ENCODE results near the gene THBS1. TPM values are rescaled to one million over a fixed set of nuclear protein-coding genes. Genes with fewer than 3 reads are reported as not detected.

THBS1 gene
- polyA plus RNA-seq, 12 donors: 36.7 to 187 (median 66.9) TPM

GRCh38 chr15:39588531-39589192, 7.8 kb downstream of the THBS1 start:
- no peak for DNase-seq

DNA sequence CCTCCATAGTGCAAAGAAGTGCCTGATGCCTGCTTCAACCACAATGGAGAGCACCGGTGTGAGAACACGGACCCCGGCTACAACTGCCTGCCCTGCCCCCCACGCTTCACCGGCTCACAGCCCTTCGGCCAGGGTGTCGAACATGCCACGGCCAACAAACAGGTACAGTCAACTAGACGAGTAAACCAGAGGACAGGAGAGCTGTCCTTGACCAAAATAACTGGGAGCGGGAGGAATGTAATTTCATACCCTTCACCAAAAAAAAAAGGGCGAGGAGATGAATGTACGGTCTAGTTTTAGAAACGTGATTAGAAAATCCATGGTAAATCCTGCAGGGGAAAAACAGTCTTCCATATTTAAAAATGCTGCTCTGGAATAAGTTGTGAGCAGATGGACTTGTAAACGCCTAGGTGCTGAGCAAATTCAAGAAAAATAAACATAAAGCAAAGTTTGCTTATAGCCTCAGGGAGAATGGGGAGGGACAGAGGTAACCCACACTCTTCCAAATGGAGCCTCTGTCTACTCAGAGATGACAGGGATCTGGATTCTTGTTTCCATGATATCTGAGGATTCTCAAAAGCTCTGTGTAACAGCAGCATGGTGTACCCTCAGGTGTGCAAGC, 8.4 kb downstream of the THBS1 start:
- DNase-seq: no peak

GRCh38 chr15:39589815-39590644, 9.2 kb downstream of the THBS1 start:
- no peak for DNase-seq

GRCh38 chr15:39591141-39591895, 10.4 kb downstream of the THBS1 start:
- no peak for DNase-seq

DNA sequence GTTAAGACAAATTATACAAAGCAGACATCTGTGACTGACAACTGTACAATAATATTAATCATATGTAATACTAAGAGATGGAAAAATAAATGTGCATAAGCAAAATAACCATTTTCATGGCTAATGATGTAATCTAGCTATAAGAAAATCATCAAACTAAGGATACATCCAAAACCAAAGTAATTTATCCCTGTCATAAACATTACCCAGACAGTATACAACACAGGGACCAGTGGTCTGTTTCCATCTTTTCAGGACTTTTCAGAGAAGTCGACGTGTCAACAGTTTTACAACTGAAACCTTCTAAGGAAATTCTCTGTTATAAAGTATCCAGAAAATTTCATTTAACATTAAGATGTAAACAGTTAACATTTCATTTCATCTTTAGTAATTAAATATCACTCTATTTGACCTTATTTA, 11.0 kb downstream of the THBS1 start:
- no peak for DNase-seq

- DNase-seq: no peak
These were observed 11.6 kb downstream of the THBS1 start for GRCh38 chr15:39592500-39592899.

GRCh38 chr15:39593071-39593655, 12.3 kb downstream of the THBS1 start:
- DNase-seq: no peak

DNA sequence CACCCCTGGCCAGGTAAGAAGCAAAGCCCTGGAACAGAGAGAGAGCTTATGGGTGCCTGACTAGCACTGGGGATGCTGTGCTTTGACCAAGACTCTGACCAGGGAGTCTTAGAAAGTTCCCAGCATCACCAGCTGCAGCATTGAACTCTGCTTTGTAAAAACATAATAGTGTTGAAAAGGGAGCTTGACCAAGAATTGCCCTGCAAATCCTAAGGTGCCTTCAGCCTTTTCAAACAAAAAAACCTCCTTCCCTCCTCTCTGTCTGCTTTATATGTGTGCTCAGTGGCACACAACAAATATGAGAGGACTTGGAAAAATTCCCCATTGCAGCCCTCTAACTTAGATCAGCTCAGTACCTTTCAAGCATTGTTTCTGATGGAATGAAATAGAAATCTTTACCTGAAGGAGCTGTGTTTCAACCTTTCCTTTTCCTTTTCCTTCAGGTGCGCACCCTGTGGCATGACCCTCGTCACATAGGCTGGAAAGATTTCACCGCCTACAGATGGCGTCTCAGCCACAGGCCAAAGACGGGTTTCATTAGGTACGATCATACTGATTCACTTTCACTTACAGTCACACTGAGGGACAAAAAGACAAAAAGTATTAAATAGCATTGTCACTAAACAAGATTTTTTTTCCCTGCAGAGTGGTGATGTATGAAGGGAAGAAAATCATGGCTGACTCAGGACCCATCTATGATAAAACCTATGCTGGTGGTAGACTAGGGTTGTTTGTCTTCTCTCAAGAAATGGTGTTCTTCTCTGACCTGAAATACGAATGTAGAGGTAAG, 13.0 kb downstream of the THBS1 start:
- no peak for DNase-seq

DNA sequence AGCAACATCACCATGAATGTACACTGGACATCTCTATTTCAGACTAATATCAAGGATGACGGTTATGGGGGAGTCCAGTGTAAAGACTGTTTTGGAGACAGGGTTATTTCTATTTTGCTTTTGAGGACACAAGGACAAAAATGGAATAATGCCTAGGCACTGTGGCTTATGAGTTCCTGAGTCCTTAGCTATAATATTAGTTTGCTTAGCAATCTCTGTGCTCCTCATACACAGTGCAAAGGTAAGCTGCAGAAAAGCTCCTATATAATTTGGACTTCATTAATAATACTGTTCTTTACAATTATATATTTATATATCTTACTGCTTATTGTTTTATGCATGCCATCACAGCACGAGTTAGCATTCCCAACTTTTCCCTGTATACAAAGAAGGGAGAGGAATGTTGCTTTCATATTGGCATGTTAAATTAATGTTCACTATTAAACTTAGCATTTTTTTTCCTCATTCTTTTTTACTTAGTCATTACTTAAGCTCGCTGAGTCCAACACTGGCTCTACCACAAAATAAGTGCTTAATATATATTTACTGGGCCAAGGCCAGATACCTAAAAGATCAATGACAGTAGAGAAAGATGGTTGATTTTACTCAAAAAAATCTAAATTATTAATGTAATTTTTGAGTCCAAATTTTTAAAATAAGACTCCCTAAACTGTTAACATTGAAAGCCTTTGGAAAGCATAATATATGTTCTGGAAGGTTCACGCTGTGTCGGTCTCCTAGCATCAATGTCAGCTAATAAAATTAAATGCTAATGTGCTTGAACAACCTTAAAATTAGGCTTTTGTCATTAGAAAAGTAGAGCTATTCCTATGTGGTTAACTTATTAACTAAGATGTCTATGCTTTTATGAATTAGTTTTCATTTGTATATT, 13.8 kb downstream of the THBS1 start:
- no peak for DNase-seq

- DNase-seq: no peak
These were observed 14.7 kb downstream of the THBS1 start for GRCh38 chr15:39595338-39596221.

GRCh38 chr15:39596358-39597051, 15.6 kb downstream of the THBS1 start:
- no peak for DNase-seq

DNA sequence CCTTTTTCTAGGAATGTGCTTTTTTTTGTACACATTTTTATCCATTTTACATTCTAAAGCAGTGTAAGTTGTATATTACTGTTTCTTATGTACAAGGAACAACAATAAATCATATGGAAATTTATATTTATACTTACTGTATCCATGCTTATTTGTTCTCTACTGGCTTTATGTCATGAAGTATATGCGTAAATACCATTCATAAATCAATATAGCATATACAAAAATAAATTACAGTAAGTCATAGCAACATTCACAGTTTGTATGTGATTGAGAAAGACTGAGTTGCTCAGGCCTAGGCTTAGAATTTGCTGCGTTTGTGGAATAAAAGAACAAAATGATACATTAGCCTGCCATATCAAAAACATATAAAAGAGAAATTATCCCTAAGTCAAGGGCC, 16.5 kb downstream of the THBS1 start:
- no peak for DNase-seq

- DNase-seq: no peak
These were observed 16.9 kb downstream of the THBS1 start for GRCh38 chr15:39597751-39598185.

GRCh38 chr15:39598186-39598850, 17.4 kb downstream of the THBS1 start:
- no peak for DNase-seq

GRCh38 chr15:39598958-39599845, 18.3 kb downstream of the THBS1 start:
- no peak for DNase-seq

GRCh38 chr15:39599871-39600270, 19.0 kb downstream of the THBS1 start:
- DNase-seq: no peak
